ENCODE results near the gene RPS21.

DNA sequence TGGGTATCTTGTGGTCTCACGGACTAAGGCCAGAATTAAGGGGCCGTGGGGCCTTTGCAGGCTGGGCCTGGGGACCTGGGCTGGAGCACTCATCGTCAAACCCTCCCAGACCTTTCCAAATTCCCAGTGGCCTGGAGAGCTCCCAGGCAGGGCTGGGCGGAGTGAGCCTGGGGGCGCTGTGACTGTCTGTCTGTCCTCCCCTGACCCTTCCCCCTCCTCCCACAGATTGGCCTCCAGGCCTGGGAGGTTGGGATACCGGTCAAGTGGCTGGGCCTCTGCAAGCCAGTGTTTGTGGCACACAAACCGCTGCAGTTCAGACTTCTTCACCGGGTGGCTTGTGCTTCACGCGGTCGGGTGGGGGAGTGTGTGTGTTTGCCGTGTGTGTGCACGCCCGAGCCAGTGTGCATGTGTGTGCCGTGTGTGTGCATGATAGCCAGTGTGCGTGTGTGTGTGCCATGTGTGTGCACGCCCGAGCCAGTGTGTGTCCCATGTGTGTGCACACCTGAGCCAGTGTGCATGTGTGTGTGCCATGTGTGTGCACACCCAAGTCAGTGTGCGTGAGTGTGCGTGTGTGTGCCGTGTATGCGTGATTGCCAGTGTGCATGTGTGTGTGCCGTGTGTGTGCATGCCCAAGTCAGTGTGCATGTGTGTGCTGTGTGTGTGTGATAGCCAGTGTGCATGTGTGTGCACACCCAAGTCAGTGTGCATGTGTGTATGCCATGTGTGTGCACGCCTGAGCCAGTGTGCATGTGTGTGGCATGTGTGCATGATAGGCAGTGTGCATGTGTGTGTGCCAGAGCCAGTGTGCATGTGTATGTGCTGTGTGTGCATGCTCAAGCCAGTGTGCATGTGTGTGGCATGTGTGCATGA is 34.2 kb downstream of the RPS21 start:
- TF ChIP-seq, protein P1, sequence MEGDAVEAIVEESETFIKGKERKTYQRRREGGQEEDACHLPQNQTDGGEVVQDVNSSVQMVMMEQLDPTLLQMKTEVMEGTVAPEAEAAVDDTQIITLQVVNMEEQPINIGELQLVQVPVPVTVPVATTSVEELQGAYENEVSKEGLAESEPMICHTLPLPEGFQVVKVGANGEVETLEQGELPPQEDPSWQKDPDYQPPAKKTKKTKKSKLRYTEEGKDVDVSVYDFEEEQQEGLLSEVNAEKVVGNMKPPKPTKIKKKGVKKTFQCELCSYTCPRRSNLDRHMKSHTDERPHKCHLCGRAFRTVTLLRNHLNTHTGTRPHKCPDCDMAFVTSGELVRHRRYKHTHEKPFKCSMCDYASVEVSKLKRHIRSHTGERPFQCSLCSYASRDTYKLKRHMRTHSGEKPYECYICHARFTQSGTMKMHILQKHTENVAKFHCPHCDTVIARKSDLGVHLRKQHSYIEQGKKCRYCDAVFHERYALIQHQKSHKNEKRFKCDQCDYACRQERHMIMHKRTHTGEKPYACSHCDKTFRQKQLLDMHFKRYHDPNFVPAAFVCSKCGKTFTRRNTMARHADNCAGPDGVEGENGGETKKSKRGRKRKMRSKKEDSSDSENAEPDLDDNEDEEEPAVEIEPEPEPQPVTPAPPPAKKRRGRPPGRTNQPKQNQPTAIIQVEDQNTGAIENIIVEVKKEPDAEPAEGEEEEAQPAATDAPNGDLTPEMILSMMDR (IDR thresholded peaks at IDR 0.05) = peak in 1 of 3 donors; percentile 8
- TF ChIP-seq POLR2A (IDR thresholded peaks at IDR 0.05) = no peak

All from lower leg skin (tissue), 3 donors.